ENCODE results near the gene C1orf115.
A peak's percentile ranks its signal among the peaks of the same experiment; 100 is the strongest.
"Not testable (repeated sequence)": the region's sequence is repeated elsewhere in the genome, so short reads cannot be mapped to it uniquely, and the experiment has no call there.

Gene C1orf115

DNA sequence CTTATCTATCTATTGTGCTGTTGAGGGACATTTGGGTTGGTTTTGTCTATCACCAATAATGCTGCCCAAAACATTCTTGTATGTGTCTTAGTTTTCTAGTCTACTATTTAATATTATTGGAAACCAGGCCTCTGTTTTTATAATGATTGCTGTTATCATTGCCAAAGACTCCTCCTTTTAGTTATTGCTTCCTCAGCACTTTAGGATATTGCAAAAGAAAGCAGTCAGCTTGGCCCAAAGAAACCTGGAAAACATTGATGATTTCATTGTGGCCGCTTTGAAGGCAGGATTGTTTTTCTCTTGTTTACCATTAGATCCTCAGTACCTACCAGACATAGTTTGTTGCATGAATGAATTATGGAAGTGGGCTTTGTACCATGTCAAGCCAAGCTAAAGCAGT is 37.4 kb downstream of the C1orf115 start:
- DNase-seq, result no peak

DNA sequence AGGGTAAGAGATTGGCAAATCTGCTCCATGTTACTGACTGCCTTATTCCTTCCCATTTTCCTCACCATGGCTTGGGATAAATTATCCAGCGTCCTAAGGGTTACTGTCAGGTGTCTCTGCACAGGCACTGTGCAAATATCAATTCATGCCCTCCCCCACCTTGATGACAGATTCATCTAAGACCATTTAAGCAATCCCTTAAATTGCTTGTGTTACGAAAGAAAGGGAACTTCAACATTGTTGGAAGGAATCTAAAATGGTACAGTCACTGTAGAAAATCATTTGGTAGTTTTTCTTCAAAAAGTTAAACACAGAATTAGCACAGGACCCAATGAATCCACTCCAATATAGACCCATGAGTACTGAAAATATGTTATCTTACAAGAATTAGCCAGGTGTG is 40.3 kb downstream of the C1orf115 start:
- DNase-seq, result no peak

DNA sequence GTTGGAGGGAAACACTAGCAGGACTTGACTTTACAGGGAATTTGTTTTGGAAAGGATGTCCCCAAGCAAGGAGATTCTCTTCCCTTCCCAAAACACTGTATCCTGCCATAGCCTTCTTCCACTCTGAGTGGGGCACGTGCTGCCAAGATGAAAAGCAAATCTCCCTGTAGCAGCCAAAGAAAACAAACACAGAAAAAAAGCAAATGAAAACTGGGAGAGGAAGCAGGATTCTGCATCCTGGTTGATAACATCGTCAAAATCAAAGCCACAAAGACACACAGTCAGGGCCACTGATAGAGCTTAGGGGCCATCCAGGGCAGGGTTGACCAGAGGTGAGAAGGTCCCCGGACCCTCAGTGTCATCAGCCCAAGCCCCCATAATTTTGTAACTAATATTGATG is 42.0 kb downstream of the C1orf115 start:
- DNase-seq, result no peak

DNA sequence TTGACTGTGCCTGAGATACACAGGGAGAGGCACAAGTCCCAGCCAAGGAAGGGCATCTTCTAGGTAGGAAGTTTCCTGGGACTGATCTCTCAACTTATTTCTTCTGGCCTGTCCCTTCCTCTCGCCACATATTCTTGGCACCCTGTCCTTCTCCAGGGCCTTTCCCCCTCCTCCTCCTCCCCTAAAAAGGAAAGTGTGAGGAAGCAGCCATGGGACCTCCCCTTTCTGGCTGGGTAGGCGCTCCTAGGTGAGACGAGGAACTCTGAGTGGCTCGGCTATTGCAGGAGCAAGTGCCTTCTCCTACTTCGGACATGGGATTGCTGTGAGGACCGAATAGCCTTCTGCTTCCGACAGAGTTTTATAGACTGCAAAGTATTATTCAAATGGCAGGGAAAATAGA is 42.5 kb downstream of the C1orf115 start:
- DNase-seq, result no peak

DNA sequence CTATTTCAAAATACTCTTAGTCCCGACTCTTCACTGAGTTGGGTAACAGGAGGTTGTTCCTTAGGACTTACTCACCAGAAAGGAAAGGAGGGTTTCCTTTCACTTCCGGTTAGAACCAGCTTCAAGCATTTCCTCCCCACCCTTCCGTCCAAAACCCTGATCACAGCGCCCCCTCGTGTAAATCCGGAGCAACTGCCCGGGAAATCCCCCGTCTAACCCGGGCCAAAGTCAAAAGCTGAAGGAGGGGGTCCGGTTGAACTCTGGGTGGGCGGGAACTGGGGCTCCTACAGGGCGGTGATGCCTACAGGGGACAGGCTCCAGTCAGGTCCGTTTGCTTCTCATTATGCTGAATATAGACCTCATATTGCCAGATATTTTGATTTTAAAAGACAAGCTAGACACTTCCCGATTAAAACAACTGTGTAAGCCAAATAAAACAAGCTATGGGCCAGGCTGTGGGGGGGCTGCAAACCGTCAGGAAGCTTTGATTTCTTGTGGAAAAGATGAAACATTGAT is 43.0 kb downstream of the C1orf115 start:
- DNase-seq, result peak; percentile 36 to 82 (median 59)

DNA sequence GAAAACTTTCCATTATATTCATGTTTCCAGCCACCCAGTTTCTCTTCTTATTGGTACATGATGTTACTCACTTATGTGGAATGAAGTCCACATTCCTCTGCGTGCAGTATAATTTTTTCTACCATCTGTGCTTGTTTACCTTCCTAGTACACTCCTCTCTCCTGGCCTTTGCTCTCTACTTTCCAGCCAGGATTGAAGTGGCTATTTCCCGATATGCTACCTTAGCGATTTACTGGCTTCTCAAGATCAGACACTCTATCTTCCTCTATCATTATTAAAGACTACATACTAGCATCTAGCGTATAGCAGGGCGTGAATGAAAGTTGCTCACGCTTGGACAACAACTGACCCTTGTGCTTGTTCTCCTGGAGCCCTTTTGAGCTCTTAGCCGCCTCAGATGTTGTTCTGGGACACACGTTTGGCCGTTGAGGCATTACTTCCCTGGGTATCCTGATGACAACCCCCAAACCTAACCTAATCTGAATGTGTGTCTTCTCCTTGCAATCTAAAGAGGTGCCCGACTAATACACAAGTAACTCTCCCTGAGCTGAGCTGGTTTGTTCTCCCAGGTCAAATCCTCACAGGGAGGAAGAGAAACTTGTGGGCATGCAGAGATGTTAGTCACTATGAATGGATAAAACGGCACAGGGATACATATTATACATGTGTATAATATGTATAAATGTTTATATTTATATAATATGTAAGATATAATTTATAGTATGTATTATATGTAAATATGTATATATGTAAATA is 44.6 kb downstream of the C1orf115 start:
- no peak for DNase-seq

DNA sequence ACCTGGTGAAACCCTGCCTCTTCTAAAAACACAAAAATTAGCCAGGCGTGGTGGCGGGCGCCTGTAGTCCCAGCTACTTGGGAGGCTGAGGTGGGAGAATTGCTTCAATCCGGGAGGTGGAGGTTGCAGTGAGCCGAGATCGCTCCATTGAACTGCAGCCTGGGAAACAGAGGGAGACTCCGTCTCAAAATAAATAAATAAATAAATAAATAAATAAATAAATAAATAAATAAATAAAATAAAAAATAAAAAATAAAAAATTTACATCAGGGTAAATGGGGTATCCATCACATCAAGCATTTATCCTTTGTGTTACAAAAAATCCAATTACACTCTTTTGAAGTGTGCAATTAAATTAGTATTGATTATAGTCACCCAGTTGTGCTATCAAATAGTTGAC is 46.1 kb downstream of the C1orf115 start:
- not testable (repeated sequence) for DNase-seq

DNA sequence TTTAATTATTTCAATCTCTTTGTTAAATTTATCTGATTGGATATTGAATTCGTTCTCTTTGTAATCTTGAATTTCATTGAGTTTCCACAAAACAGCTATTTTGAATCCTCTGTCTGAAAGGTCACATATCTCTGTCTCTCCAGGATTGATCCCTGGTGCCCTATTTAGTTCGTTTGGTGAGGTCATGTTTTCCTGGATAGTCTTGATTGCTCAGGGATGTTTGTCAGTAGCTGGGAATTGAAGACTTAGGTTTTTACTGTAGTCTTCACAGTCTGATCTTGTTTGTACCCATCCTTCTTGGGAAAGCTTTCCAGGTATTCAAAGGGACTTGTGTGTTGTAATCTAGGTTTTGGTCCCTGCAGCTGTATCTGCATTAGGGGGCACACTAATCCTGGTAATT is 51.2 kb downstream of the C1orf115 start:
- DNase-seq, result no peak

DNA sequence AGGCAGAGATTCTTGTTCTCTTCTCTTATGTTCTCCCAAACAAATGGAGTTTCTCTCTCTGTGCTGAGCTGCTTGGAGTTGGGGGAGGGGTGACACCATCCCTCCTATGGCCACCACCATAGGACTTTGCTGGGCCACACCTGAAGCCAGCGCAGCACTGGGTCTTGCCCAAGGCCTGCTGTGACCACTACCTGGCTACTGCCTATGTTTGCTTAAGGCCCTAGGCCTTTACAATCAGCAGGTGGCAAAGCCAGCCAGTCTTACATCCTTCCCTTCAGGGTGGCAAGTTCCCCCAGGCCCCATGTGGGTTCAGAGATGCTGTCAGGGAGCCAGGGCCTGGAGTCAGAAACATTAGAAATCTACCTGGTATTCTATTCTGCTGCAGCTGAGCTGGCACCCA is 51.7 kb downstream of the C1orf115 start:
- no peak for DNase-seq

DNA sequence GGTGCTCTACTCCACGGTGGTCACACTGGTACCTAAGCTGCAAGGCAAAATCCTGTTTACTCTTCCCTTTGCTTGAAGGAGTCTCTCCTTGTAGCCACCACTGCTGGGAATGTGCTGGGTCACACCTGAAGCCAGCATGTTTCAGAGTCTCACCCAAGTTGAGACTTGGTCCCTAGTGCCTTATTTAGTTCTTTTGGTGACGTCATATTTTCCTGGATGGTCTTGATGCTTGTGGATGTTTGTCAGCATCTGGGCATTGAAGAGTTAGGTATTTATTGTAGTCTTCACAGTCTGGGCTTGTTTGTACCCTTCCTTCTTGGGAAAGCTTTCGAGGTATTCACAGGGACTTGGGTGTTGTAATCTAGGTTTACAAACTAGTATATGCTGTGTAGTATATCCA is 52.4 kb downstream of the C1orf115 start:
- no peak for DNase-seq

DNA sequence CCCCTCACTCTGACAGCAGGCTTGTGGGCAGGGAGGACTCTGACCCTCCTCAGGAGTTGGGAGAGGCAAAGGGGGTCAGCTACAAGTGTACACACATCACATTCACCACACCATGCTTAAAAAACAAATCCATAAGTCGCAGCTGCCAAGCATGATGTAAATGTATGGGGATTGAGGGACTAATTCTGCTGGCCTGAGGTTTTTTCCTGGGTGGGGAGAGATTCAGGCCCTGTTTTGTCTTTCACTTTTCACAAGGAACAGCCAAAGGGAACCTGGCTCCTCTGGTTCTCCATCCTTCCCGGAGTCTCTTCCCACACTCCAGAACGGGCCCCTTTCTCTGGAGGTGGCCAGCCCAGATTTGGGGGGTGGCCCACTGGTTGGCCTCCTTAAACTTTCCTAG is 56.7 kb downstream of the C1orf115 start:
- no peak for DNase-seq

DNA sequence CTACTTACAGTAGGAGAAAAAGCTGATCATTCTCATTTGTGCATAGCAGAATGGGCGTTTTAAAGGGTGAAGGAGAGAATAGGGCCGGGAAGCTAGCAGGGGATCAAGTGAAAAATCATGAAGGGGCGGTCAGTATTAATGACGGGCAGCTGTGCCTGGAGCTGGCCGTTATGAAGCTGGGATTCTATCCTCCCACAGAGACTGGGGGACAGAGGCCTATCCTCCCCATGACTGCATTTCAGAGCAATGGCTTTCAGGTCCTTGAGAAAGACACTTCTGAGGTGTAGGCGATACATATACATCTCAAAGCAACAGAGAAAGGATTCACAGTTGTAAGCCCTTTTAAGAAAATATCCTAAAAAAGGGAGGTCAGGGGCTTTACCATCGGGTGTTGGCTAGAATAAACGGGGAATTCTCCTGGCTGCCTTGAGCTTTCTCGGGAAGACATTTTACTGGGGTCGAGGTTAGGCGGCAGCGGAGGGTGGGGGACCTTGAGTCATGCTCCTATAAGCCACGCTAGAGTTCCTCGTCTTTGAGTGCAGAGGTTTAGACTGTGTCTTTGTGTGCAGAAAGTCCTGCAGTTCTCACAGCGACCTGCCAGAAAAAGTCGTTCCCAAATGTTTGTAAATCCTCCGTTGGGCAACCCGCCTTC is 57.4 kb downstream of the C1orf115 start:
- peak in 2 of 3 experiments; percentile 55 to 72 for DNase-seq

DNA sequence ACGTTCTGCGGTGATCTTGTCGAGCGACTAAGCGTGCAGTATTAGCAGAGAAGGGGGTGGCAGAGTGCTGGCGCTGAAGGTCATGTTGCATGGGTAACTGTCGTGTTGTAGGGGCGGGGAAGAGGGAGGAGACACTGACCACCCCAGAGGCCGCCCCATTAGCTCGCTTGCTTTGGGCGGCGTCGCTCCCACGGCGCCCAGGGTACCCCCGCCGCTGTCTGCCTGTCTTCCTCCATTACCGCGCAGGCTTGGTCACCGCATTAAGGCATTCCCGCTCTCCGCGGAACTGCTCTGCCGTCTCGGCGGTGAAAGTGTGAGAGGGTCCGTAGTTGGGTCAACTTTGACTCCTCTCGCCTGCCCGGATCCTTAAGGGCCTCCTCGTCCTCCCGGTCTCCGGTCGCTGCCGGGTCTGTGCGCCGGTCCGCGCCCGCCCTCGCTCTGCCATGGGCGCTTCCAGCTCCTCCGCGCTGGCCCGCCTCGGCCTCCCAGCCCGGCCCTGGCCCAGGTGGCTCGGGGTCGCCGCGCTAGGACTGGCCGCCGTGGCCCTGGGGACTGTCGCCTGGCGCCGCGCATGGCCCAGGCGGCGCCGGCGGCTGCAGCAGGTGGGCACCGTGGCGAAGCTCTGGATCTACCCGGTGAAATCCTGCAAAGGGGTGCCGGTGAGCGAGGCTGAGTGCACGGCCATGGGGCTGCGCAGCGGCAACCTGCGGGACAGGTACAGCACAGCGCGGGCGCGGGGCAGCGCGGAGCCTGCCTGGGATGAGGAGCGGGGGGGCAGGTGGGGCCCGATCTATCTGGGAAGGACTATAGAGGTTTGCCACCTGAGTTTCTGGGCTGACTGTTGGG is 58.1 kb downstream of the C1orf115 start, which contains the start of gene MTARC2:
Gene MTARC2 (plus strand): TSS at position 234 of the 846 bp plus-strand sequence. CDS start 210 bp downstream, at position 444.
- peak in 2 of 3 experiments; percentile 92 for DNase-seq
